CD4-positive, alpha-beta T cell treated with Interleukin-17A for 1 hour (primary cell): ENCODE data around the gene ABCA3.

Source experiments
- DNase-seq: peaks from one replicate; pipeline ENCODE4 v3.0.0-alpha.2; 2020

The ABCA3 gene

GRCh38 chr16:2343211-2343610 lies 2.7 kb upstream of the ABCA3 start:
- DNase-seq: no peak

GRCh38 chr16:2341456-2342447 lies 1.2 kb upstream of the ABCA3 start:
- no peak for DNase-seq

- peak; percentile 31 for DNase-seq
These were observed 725 bp downstream of the ABCA3 start for GRCh38 chr16:2339521-2340484.

GRCh38 chr16:2337431-2338296 lies 2.9 kb downstream of the ABCA3 start:
- DNase-seq: no peak

- no peak for DNase-seq
These were observed 5.1 kb downstream of the ABCA3 start for GRCh38 chr16:2335286-2335895.

- DNase-seq: no peak
These were observed 6.7 kb downstream of the ABCA3 start for GRCh38 chr16:2333772-2334379.

- no peak for DNase-seq
These were observed 7.3 kb downstream of the ABCA3 start for GRCh38 chr16:2333231-2333630.

- DNase-seq: no peak
These were observed 8.6 kb downstream of the ABCA3 start for GRCh38 chr16:2331931-2332267.

GRCh38 chr16:2331199-2331930 lies 9.2 kb downstream of the ABCA3 start:
- DNase-seq: no peak

- no peak for DNase-seq
These were observed 11.0 kb downstream of the ABCA3 start for GRCh38 chr16:2329532-2329931.

- no peak for DNase-seq
These were observed 12.1 kb downstream of the ABCA3 start for GRCh38 chr16:2328428-2328827.

GRCh38 chr16:2326191-2326590 lies 14.3 kb downstream of the ABCA3 start:
- DNase-seq: no peak

- DNase-seq: no peak
These were observed 14.7 kb downstream of the ABCA3 start for GRCh38 chr16:2325791-2326190.

- no peak for DNase-seq
These were observed 15.3 kb downstream of the ABCA3 start for GRCh38 chr16:2325181-2325580.

- DNase-seq: no peak
These were observed 16.1 kb downstream of the ABCA3 start for GRCh38 chr16:2324296-2324859.

GRCh38 chr16:2323701-2324100 lies 16.8 kb downstream of the ABCA3 start:
- DNase-seq: no peak

- no peak for DNase-seq
These were observed 20.9 kb downstream of the ABCA3 start for GRCh38 chr16:2319606-2320005.

- no peak for DNase-seq
These were observed 23.1 kb downstream of the ABCA3 start for GRCh38 chr16:2317231-2318020.

- no peak for DNase-seq
These were observed 32.2 kb downstream of the ABCA3 start for GRCh38 chr16:2308089-2308962.
